ENCODE results near the gene FEM1A.

FEM1A gene

DNA sequence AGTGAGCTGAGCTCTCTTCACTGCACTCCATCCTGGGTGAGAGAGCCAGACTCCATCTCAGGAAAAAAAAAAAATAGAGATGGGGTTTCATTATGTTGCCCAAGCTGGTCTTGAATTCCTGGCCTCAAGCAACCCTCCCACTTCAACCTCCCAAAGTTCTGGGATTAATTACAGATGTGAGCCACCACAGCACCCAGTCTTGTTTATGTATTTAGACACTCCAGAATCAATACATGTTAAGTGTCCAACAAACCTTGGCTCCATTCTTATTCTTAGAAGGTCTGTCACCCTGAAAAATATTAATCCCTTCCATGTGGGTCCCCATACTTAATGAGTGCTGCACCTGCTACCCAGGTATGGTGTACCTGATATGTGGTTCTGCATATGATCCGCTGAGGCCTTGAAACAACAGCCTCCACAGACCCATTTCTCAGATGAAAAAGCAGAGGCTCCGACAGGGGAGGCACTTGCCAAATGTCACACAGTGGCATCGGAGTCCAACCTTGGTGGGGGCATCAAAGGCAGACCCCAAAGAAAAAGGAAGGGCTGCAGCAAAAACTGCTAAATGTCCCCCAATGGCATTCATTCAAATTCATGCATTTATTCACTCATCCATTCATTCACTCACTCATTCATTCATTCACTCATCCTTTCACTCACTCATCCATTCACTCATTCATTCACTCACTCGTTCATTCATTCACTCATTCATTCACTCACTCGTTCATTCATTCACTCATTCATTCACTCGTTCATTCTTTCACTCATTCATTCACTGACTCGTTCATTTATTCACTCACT, 23.3 kb downstream of the FEM1A start:
- WGBS, 2 donors (ENCODE audit: extremely low coverage in 2 of 2, insufficient read length in 2 of 2, insufficient replicate concordance in 1 of 2) = 100% methylated on average over 4 of the region's 7 CpGs; no CpG with 5 or more reads in 1 of the 2 donors
- Histone ChIP-seq H4K8ac (ENCODE audit: low read depth, low read length) (no peak overlapping the region), H3K4me3 (ENCODE audit: low read length in 2 of 2) (no peak overlapping the region)

DNA sequence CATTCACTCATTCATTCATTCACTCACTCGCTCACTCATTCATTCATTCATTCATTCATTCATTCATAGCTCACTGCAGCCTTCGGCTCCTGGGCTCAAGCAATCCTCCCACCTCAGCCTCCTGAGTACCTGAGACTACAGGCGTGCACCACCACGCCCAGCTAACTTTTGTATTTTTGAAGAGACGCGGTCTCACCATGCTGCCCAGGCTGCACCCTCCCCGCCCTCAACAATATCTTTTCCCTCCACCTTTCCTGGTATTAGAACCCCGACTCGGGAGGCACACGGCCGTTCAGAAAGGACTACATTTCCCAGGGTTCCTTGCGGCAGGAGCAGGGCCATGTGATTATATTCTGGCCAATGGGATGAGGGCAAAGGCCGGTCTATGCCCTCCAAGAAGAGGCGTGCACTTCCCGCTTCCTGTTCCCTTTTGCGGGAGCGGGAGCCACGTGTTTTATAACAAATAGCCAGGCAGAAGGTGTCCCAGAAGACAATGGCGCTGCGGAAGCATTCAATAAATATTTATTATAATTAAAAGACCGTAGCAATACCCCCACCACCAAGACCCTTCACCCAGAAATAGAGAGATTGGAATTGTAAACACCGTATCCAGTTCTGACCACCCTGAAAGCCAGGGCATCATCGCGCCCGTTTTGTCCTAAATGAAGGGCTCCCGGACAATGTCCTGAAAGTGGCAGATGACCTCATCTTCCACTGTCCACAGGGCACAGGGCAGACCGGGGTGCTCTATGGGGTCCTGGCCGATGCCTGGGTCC, 24.1 kb downstream of the FEM1A start:
- Histone ChIP-seq H2AFZ (ENCODE audit: low read length) (peak overlapping the region; percentile 77), H3K18ac (ENCODE audit: low read length) (peak overlapping the region; percentile 82), H3K4me3 (ENCODE audit: low read length in 2 of 2) (no peak overlapping the region), H3K9ac (ENCODE audit: low read depth, low read length, poor library complexity) (no peak overlapping the region), H3K4me1 (ENCODE audit: control insufficient read depth in 2 of 2, insufficient read depth in 1 of 2, low read depth in 1 of 2, low read length in 2 of 2) (no peaks in the 10 kb centered on the region), H3K14ac (ENCODE audit: low read length) (peak overlapping the region; percentile 49), H2BK120ac (ENCODE audit: low read depth, low read length) (peak overlapping the region; percentile 78), H4K91ac (ENCODE audit: low read depth, low read length, poor library complexity) (peak overlapping the region; percentile 99), H3K9me3 (replicated peaks in 1 of 2; ENCODE audit: control insufficient read depth in 2 of 2, insufficient read depth in 1 of 2, low read depth in 1 of 2, low read length in 2 of 2) (peaks cover 3% of the 10 kb centered on the region in 2 donors), H2BK15ac (ENCODE audit: low read length) (peak overlapping the region; percentile 90), H3K4me2 (ENCODE audit: insufficient read depth, low read length, poor library complexity, severe bottlenecking) (peak overlapping the region; percentile 37), H4K8ac (ENCODE audit: low read depth, low read length) (peak overlapping the region; percentile 99), H2BK5ac (ENCODE audit: low read length) (no peak overlapping the region), H3K79me1 (ENCODE audit: low read depth, low read length) (no peaks in the 10 kb centered on the region), H3K4ac (ENCODE audit: low read length) (peak overlapping the region; percentile 69), H3K36me3 (replicated peaks in 1 of 2; ENCODE audit: control insufficient read depth in 2 of 2, insufficient read depth in 2 of 2, low read length in 2 of 2) (no peaks in the 10 kb centered on the region), H2AK5ac (ENCODE audit: low read depth, low read length) (peak overlapping the region; percentile 99), H3K27me3 (ENCODE audit: control insufficient read depth in 3 of 3, insufficient read depth in 3 of 3, low read depth in 1 of 3, low read length in 3 of 3) (no peaks in the 10 kb centered on the region), H3K27ac (replicated peaks; ENCODE audit: low read length) (no peak overlapping the region), H2BK12ac (ENCODE audit: low read length) (peak overlapping the region; percentile 3), H3K23ac (ENCODE audit: low read depth, low read length, poor library complexity) (peak overlapping the region; percentile 60)
- DNase-seq (ENCODE audit: low spot score) = peak; percentile 82
- no CpG with 5 or more reads among the region's 28 CpGs for WGBS, 2 donors (ENCODE audit: extremely low coverage in 2 of 2, insufficient read length in 2 of 2, insufficient replicate concordance in 1 of 2)

More for the DNA sequence above, 23.3 kb downstream of the FEM1A start:
- Histone ChIP-seq H3K23ac (ENCODE audit: low read depth, low read length, poor library complexity) (no peak overlapping the region), H4K91ac (ENCODE audit: low read depth, low read length, poor library complexity) (no peak overlapping the region), H3K4me1 (ENCODE audit: control insufficient read depth in 2 of 2, insufficient read depth in 1 of 2, low read depth in 1 of 2, low read length in 2 of 2) (no peaks in the 10 kb centered on the region), H2BK120ac (ENCODE audit: low read depth, low read length) (no peak overlapping the region), H3K9me3 (replicated peaks in 1 of 2; ENCODE audit: control insufficient read depth in 2 of 2, insufficient read depth in 1 of 2, low read depth in 1 of 2, low read length in 2 of 2) (peaks cover 3% of the 10 kb centered on the region in 2 donors), H2AFZ (ENCODE audit: low read length) (no peak overlapping the region), H3K4me2 (ENCODE audit: insufficient read depth, low read length, poor library complexity, severe bottlenecking) (no peak overlapping the region), H3K4ac (ENCODE audit: low read length) (no peak overlapping the region), H3K18ac (ENCODE audit: low read length) (no peak overlapping the region), H3K14ac (ENCODE audit: low read length) (no peak overlapping the region), H2BK5ac (ENCODE audit: low read length) (no peak overlapping the region), H2BK12ac (ENCODE audit: low read length) (no peak overlapping the region), H3K27me3 (ENCODE audit: control insufficient read depth in 3 of 3, insufficient read depth in 3 of 3, low read depth in 1 of 3, low read length in 3 of 3) (no peaks in the 10 kb centered on the region), H3K36me3 (replicated peaks in 1 of 2; ENCODE audit: control insufficient read depth in 2 of 2, insufficient read depth in 2 of 2, low read length in 2 of 2) (no peaks in the 10 kb centered on the region), H3K79me1 (ENCODE audit: low read depth, low read length) (no peaks in the 10 kb centered on the region), H3K9ac (ENCODE audit: low read depth, low read length, poor library complexity) (no peak overlapping the region), H3K27ac (replicated peaks; ENCODE audit: low read length) (no peak overlapping the region), H2AK5ac (ENCODE audit: low read depth, low read length) (no peak overlapping the region), H2BK15ac (ENCODE audit: low read length) (no peak overlapping the region)
- DNase-seq (ENCODE audit: low spot score) = no peak

DNA sequence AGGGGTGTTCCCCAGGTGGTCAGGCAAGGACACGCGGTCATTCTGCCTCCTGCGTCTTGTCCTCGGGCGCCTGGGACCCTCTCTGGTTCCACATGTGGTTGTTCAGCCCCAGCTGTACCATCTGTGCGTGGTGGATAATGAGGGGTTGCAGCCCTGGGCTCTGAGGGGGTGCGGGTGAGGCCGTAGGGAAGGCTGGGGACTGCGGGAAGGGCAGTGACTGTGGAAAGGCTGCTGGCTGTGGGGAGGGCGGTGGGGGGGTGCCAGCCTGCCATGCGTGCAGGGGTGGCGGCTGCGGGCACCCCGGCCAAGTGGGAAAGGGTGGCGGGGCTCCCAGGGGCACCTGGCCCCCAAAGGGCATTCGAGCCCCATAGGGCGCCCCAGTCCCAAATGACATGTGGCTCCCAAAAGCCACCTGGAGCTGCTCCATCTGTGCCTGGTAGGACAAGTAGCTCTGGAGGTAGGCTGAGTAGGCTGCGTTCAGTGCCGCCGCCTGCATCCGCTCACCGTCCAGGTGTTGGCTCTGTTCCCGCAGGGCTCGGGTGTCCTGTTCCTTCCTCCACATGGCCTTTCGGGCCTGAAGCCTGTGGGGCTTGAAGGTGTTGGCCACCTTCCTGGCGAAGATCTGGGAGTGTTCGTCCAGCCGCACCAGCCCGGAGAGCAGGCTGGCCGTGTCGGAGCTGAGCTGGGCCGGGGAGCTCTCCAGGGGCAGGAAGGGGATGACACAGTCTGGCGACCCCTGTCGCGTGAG, 24.8 kb downstream of the FEM1A start:
- H2AK5ac ChIP-seq (ENCODE audit: low read depth, low read length) = peak overlapping the region; percentile 99
- H3K9me3 ChIP-seq (replicated peaks in 1 of 2; ENCODE audit: control insufficient read depth in 2 of 2, insufficient read depth in 1 of 2, low read depth in 1 of 2, low read length in 2 of 2) = peaks cover 3% of the 10 kb centered on the region in 2 donors
- no peak overlapping the region for H2BK5ac ChIP-seq (ENCODE audit: low read length)
- H3K79me1 ChIP-seq (ENCODE audit: low read depth, low read length) = no peaks in the 10 kb centered on the region
- H3K9ac ChIP-seq (ENCODE audit: low read depth, low read length, poor library complexity) = no peak overlapping the region
- H4K8ac ChIP-seq (ENCODE audit: low read depth, low read length) = peak overlapping the region; percentile 99
- H3K18ac ChIP-seq (ENCODE audit: low read length) = peak overlapping the region; percentile 82
- no peak overlapping the region for H3K27ac ChIP-seq (replicated peaks; ENCODE audit: low read length)
- no peaks in the 10 kb centered on the region for H3K27me3 ChIP-seq (ENCODE audit: control insufficient read depth in 3 of 3, insufficient read depth in 3 of 3, low read depth in 1 of 3, low read length in 3 of 3)
- DNase-seq (ENCODE audit: low spot score) = no peak
- no peak overlapping the region for H3K4me2 ChIP-seq (ENCODE audit: insufficient read depth, low read length, poor library complexity, severe bottlenecking)
- peak overlapping the region; percentile 78 for H2BK120ac ChIP-seq (ENCODE audit: low read depth, low read length)
- peak overlapping the region; percentile 77 for H2AFZ ChIP-seq (ENCODE audit: low read length)
- H3K4ac ChIP-seq (ENCODE audit: low read length) = peak overlapping the region; percentile 69
- peak overlapping the region; percentile 90 for H2BK15ac ChIP-seq (ENCODE audit: low read length)
- peak overlapping the region; percentile 99 for H4K91ac ChIP-seq (ENCODE audit: low read depth, low read length, poor library complexity)
- peak overlapping the region; percentile 60 for H3K23ac ChIP-seq (ENCODE audit: low read depth, low read length, poor library complexity)
- H3K4me3 ChIP-seq (ENCODE audit: low read length in 2 of 2) = no peak overlapping the region
- H2BK12ac ChIP-seq (ENCODE audit: low read length) = peak overlapping the region; percentile 3
- H3K36me3 ChIP-seq (replicated peaks in 1 of 2; ENCODE audit: control insufficient read depth in 2 of 2, insufficient read depth in 2 of 2, low read length in 2 of 2) = no peaks in the 10 kb centered on the region
- no CpG with 5 or more reads among the region's 35 CpGs for WGBS, 2 donors (ENCODE audit: extremely low coverage in 2 of 2, insufficient read length in 2 of 2, insufficient replicate concordance in 1 of 2)
- peak overlapping the region; percentile 49 for H3K14ac ChIP-seq (ENCODE audit: low read length)
- H3K4me1 ChIP-seq (ENCODE audit: control insufficient read depth in 2 of 2, insufficient read depth in 1 of 2, low read depth in 1 of 2, low read length in 2 of 2) = no peaks in the 10 kb centered on the region
